K562 (cell line): ENCODE measurements around the gene RNF44. TPM values are rescaled to one million over a fixed set of nuclear protein-coding genes. Genes with fewer than 3 reads are reported as not detected.

Source experiments
- AFF4 ChIP-seq: sonication (generic); formaldehyde crosslinking; IDR thresholded peaks from 2 replicates; pipeline ENCODE4 v1.8.0; 2023; ENCODE audit warnings: mild to moderate bottlenecking, missing genetic modification reagents
- CBX3 ChIP-seq, 2 experiments: IDR thresholded peaks; 1 replicate in 1 of 2; 2 replicates in 1 of 2; pipeline ENCODE4 v1.6.1; 2012; ENCODE audit warnings: inconsistent platforms in 2 of 2, low read length in 2 of 2, borderline replicate concordance in 1 of 2, control low read depth in 1 of 2
- COPS2 ChIP-seq: fragments of 450-650 bp; conservative IDR thresholded peaks from 2 replicates; pipeline ENCODE4 v1.6.1; 2016; ENCODE audit warnings: mild to moderate bottlenecking, moderate library complexity
- E2F3 ChIP-seq: fragments of 250-450 bp; sonication (Bioruptor Pico); IDR thresholded peaks from 2 replicates; pipeline ENCODE4 v1.4.0; 2020; ENCODE audit warnings: mild to moderate bottlenecking
- GABPB2 ChIP-seq: fragments of 250-450 bp; sonication (Bioruptor Pico); conservative IDR thresholded peaks from 2 replicates; pipeline ENCODE4 v1.5.1; 2021; ENCODE audit warnings: mild to moderate bottlenecking
- HDGF ChIP-seq: fragments of 450-650 bp; IDR thresholded peaks from 2 replicates; pipeline ENCODE4 v1.6.1; 2016
- HEY1 ChIP-seq: fragments of 250-450 bp; sonication (Bioruptor Pico); IDR thresholded peaks from 2 replicates; pipeline ENCODE4 v1.5.0; 2020; ENCODE audit warnings: mild to moderate bottlenecking, moderate library complexity, borderline replicate concordance
- ILK ChIP-seq: fragments of 450-650 bp; IDR thresholded peaks from 2 replicates; pipeline ENCODE4 v1.6.1; 2016; ENCODE audit warnings: missing genetic modification characterization, low read depth, mild to moderate bottlenecking, missing compliant biosample characterization, moderate library complexity, borderline replicate concordance
- PHF20 ChIP-seq: fragments of 450-650 bp; IDR thresholded peaks from 2 replicates; pipeline ENCODE4 v1.6.1; 2018; ENCODE audit not compliant: partially characterized antibody
- RB1 ChIP-seq: fragments of 450-650 bp; IDR thresholded peaks from 2 replicates; pipeline ENCODE4 v1.6.1; 2017; ENCODE audit warnings: low read depth, mild to moderate bottlenecking
- SMAD1 ChIP-seq: fragments of 150-350 bp; IDR thresholded peaks from 2 replicates; pipeline ENCODE4 v1.6.1; 2014; ENCODE audit warnings: low read length, low read depth; ENCODE audit not compliant: partially characterized antibody
- TAF1 ChIP-seq: IDR thresholded peaks from 2 replicates; pipeline ENCODE4 v1.6.1; 2011; ENCODE audit warnings: mild to moderate bottlenecking, low read length, moderate library complexity; ENCODE audit not compliant: insufficient read depth, control insufficient read depth, severe bottlenecking; ENCODE audit errors: extremely low read depth
- ZNF239 ChIP-seq: fragments of 250-450 bp; sonication (Bioruptor Pico); IDR thresholded peaks from 2 replicates; pipeline ENCODE4 v1.4.0; 2020; ENCODE audit warnings: mild to moderate bottlenecking
- ZNF592 ChIP-seq: fragments of 450-650 bp; IDR thresholded peaks from 2 replicates; pipeline ENCODE4 v1.6.1; 2017; ENCODE audit warnings: antibody characterized with exemption, mild to moderate bottlenecking
- ZNF699 ChIP-seq: fragments of 250-450 bp; sonication (Bioruptor Pico); IDR thresholded peaks from 2 replicates; pipeline ENCODE4 v1.8.0; 2021; ENCODE audit warnings: mild to moderate bottlenecking, moderate library complexity; ENCODE audit not compliant: insufficient replicate concordance
- ZNF76 ChIP-seq: fragments of 250-450 bp; sonication (Bioruptor Pico); IDR thresholded peaks from 2 replicates; pipeline ENCODE4 v1.4.0; 2020; ENCODE audit warnings: mild to moderate bottlenecking, moderate library complexity, borderline replicate concordance
- polyA plus RNA-seq, 8 experiments: library from polyadenylated mRNA; depleted of rRNA in 4 of 8; stranded (reverse) in 5 of 8; unstranded in 3 of 8; fragments of >200 nt; fragmentation: Nextera tagmentation in 2 of 8; fragmentation: Illumina TruSeq in 1 of 8; extraction: Ambion mirVana in 2 of 8; extraction: Trizol in 1 of 8; gene quantifications; 2 replicates each; pipeline versions ENCODE4 v1.2.1 to v1.2.3, GENCODE V29; 2011 to 2014; ENCODE audit warnings: inconsistent platforms in 1 of 8, missing spikeins in 1 of 8
- total RNA-seq, 7 experiments: library from RNA; depleted of rRNA in 6 of 7; stranded (reverse); fragments of >200 nt in 6 of 7; fragmentation: Illumina TruSeq in 2 of 7; extraction: Trizol in 2 of 7; gene quantifications; 2 replicates each; pipeline versions ENCODE4 v1.2.1 to v1.2.3, GENCODE V29; 2011 to 2021; ENCODE audit warnings: low replicate concordance in 1 of 7
- TF ChIP-seq, protein P1 (sequence below): sonication (generic); formaldehyde crosslinking; IDR thresholded peaks from 2 replicates; pipeline ENCODE4 v1.8.0; 2022; ENCODE audit warnings: mild to moderate bottlenecking, missing genetic modification reagents
- TF ChIP-seq, protein P2 (sequence below): fragments of 450-650 bp; formaldehyde crosslinking; IDR thresholded peaks from 2 replicates; pipeline ENCODE4 v1.4.0; 2020; ENCODE audit warnings: mild to moderate bottlenecking, mixed read lengths

RNF44 gene
- total and polyA plus RNA-seq, 9 of the 15 experiments (the other 6 are each of a cell fraction or from before 2014, with no cell fraction given): 1.6 to 82.6 (median 7.4) TPM

DNA sequence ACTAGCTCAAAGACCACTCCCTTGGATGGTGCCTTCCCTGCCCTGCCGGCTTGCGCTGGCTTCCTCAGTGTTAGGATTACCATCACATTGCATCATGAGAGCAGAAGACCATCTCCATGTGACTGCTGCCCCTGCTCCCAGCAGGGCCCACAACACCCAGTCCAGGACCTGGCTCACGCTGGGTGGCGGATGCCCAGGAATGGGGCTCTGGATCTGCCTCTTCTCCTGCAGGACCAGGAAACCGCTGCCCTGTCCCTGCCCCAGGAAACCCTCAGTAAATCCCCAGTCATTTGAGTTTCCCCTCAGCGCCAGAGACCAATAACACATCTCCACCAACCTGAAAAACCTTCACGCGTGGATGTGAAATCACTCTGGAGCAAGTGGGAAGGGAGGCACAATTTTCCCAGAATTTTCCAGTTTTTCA lies 3.3 kb upstream of the RNF44 start (continued):
- TF ChIP-seq, protein P1, sequence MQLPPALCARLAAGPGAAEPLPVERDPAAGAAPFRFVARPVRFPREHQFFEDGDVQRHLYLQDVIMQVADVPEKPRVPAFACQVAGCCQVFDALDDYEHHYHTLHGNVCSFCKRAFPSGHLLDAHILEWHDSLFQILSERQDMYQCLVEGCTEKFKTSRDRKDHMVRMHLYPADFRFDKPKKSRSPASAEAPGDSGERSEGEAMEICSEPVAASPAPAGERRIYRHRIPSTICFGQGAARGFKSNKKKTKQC: 0 out of 2 replicates have a peak, but pooled peaks have one; percentile 10
- TF ChIP-seq COPS2: no peak
- TF ChIP-seq E2F3 (CRISPR knock-in tag): no peak
- TF ChIP-seq ZNF76 (CRISPR knock-in tag): peak; percentile 79; the same call in 1 of the 2 replicates
- no peak for TF ChIP-seq HDGF
- peak; percentile 66; the same call in 1 of the 2 replicates for TF ChIP-seq ZNF592
- no peak for TF ChIP-seq RB1
- TF ChIP-seq HEY1 (CRISPR knock-in tag): no peak
- no peak for TF ChIP-seq AFF4
- TF ChIP-seq SMAD1: no peak
- no peak for TF ChIP-seq ILK (tag)
- no peak for TF ChIP-seq ZNF699 (CRISPR knock-in tag)
- TF ChIP-seq, protein P2, sequence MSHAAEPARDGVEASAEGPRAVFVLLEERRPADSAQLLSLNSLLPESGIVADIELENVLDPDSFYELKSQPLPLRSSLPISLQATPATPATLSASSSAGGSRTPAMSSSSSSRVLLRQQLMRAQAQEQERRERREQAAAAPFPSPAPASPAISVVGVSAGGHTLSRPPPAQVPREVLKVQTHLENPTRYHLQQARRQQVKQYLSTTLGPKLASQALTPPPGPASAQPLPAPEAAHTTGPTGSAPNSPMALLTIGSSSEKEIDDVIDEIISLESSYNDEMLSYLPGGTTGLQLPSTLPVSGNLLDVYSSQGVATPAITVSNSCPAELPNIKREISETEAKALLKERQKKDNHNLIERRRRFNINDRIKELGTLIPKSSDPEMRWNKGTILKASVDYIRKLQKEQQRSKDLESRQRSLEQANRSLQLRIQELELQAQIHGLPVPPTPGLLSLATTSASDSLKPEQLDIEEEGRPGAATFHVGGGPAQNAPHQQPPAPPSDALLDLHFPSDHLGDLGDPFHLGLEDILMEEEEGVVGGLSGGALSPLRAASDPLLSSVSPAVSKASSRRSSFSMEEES (CRISPR knock-in tag): 0 out of 2 replicates have a peak, but pooled peaks have one; percentile 8
- TF ChIP-seq PHF20: no peak
- no peak for TF ChIP-seq TAF1
- TF ChIP-seq GABPB2 (CRISPR knock-in tag): no peak
- TF ChIP-seq CBX3 (IDR thresholded peaks at IDR 0.05; ENCODE audit: borderline replicate concordance in 1 of 2, low read length in 2 of 2): no peak
- TF ChIP-seq ZNF239 (CRISPR knock-in tag): peak; percentile 82
